Liver (tissue), 9 donors: ENCODE data around the gene IL17REL. TPM values are rescaled to one million over a fixed set of nuclear protein-coding genes. Genes with fewer than 3 reads are reported as not detected.

ENCODE experiments used
- DNase-seq: peaks from one replicate; pipeline ENCODE4 v3.0.0-alpha.2; 2017; ENCODE audit warnings: low spot score
- H3K27ac ChIP-seq, 2 donors: one replicate each; pipeline ENCODE4 v1.7.0; 2013; ENCODE audit warnings: inconsistent platforms in 2 of 2, low read length in 2 of 2, control low read depth in 1 of 2, low read depth in 1 of 2, mild to moderate bottlenecking in 1 of 2
- H3K27me3 ChIP-seq, 4 donors: one replicate each; pipeline versions ENCODE4 v1.6.1 to v1.7.0; 2013; ENCODE audit warnings: low read length in 3 of 4, inconsistent platforms in 1 of 4, mild to moderate bottlenecking in 1 of 4, moderate library complexity in 1 of 4; ENCODE audit not compliant: control insufficient read depth in 4 of 4, insufficient read depth in 4 of 4
- H3K36me3 ChIP-seq, 4 donors: one replicate each; pipeline versions ENCODE4 v1.6.1 to v1.7.0; 2013; ENCODE audit warnings: low read length in 3 of 4, mild to moderate bottlenecking in 3 of 4, low read depth in 1 of 4, moderate library complexity in 1 of 4; ENCODE audit not compliant: control insufficient read depth in 4 of 4, insufficient read depth in 3 of 4
- H3K4me1 ChIP-seq, 4 donors: one replicate each; pipeline versions ENCODE4 v1.6.1 to v1.7.0; 2013; ENCODE audit warnings: low read length in 3 of 4, mild to moderate bottlenecking in 3 of 4, moderate library complexity in 1 of 4; ENCODE audit not compliant: control insufficient read depth in 4 of 4, insufficient read depth in 4 of 4
- H3K4me3 ChIP-seq, 3 donors: one replicate each; pipeline versions ENCODE4 v1.6.1 to v1.7.0; 2013; ENCODE audit warnings: low read length in 3 of 3, control low read depth in 1 of 3, low read depth in 1 of 3, mild to moderate bottlenecking in 1 of 3
- H3K9ac ChIP-seq, 2 donors: one replicate each; pipeline ENCODE4 v1.7.0; 2013; ENCODE audit warnings: low read length in 2 of 2, mild to moderate bottlenecking in 2 of 2, moderate library complexity in 2 of 2, control low read depth in 1 of 2, low read depth in 1 of 2
- H3K9me3 ChIP-seq, 4 donors: one replicate each; pipeline versions ENCODE4 v1.6.1 to v1.7.0; 2013; ENCODE audit warnings: low read length in 3 of 4; ENCODE audit not compliant: control insufficient read depth in 4 of 4
- EGR1 ChIP-seq, 2 donors: IDR thresholded peaks; 2 replicates each; pipeline ENCODE4 v1.6.1; 2016 to 2018; ENCODE audit warnings: antibody characterized with exemption in 2 of 2, low read depth in 2 of 2
- FOXA1 ChIP-seq: IDR thresholded peaks from 2 replicates; pipeline ENCODE4 v1.6.1; 2016; ENCODE audit warnings: antibody characterized with exemption
- FOXA2 ChIP-seq: IDR thresholded peaks from 2 replicates; pipeline ENCODE4 v1.6.1; 2016; ENCODE audit warnings: antibody characterized with exemption
- HNF4A ChIP-seq, 2 donors: conservative IDR thresholded peaks; 2 replicates each; pipeline ENCODE4 v1.6.1; 2016; ENCODE audit warnings: antibody characterized with exemption in 2 of 2, mild to moderate bottlenecking in 2 of 2
- HNF4G ChIP-seq: IDR thresholded peaks from 2 replicates; pipeline ENCODE4 v1.6.1; 2016; ENCODE audit warnings: antibody characterized with exemption
- JUND ChIP-seq, 2 donors: IDR thresholded peaks; 2 replicates each; pipeline ENCODE4 v1.6.1; 2016; ENCODE audit warnings: antibody characterized with exemption in 2 of 2
- RAD21 ChIP-seq, 2 donors: IDR thresholded peaks; 2 replicates each; pipeline ENCODE4 v1.6.1; 2016; ENCODE audit warnings: antibody characterized with exemption in 2 of 2, mild to moderate bottlenecking in 2 of 2
- RXRA ChIP-seq, 2 donors: IDR thresholded peaks; 2 replicates each; pipeline ENCODE4 v1.6.1; 2017 to 2018; ENCODE audit warnings: antibody characterized with exemption in 2 of 2, mild to moderate bottlenecking in 1 of 2
- SP1 ChIP-seq: IDR thresholded peaks from 2 replicates; pipeline ENCODE4 v1.6.1; 2018; ENCODE audit warnings: antibody characterized with exemption, mild to moderate bottlenecking
- TAF1 ChIP-seq: conservative IDR thresholded peaks from 2 replicates; pipeline ENCODE4 v1.6.1; 2016; ENCODE audit warnings: antibody characterized with exemption, mild to moderate bottlenecking
- YY1 ChIP-seq: IDR thresholded peaks from 2 replicates; pipeline ENCODE4 v1.6.1; 2016; ENCODE audit warnings: antibody characterized with exemption, mild to moderate bottlenecking
- WGBS: extraction: QIAGEN DNeasy Blood & Tissue Kit; methylation state at CpG from one replicate; pipeline ENCODE4 v1.1.7; 2013; 5-methylcytosine and 5-hydroxymethylcytosine counted together
- polyA plus RNA-seq, 2 donors: library from polyadenylated mRNA; stranded (reverse) in 1 of 2; unstranded in 1 of 2; fragments of 200-250 nt in 1 of 2; fragments of >200 nt in 1 of 2; fragmentation: Nextera tagmentation in 1 of 2; extraction: Ambion mirVana in 1 of 2; gene quantifications; one replicate each; pipeline versions ENCODE4 v1.2.1 to v1.2.3, GENCODE V29; 2013 to 2015
- total RNA-seq, 2 donors: library from RNA; depleted of rRNA; stranded (reverse); fragments of >200 nt; gene quantifications; one replicate each; pipeline ENCODE4 v1.2.3, GENCODE V29; 2014
- TF ChIP-seq, protein P1 (sequence below): IDR thresholded peaks from 2 replicates; pipeline ENCODE4 v1.6.1; 2016; ENCODE audit warnings: antibody characterized with exemption
- TF ChIP-seq, protein P2 (sequence below): IDR thresholded peaks from 2 replicates; pipeline ENCODE4 v1.6.1; 2016; ENCODE audit warnings: antibody characterized with exemption
- TF ChIP-seq, protein P3 (sequence below): fragments of 150-350 bp; IDR thresholded peaks from 2 replicates; pipeline ENCODE4 v1.5.1; 2017; ENCODE audit warnings: improper control_type of control experiment, low read depth, low read length; ENCODE audit not compliant: missing input control
- TF ChIP-seq, protein P4 (sequence below): IDR thresholded peaks from 2 replicates; pipeline ENCODE4 v1.6.1; 2016; ENCODE audit warnings: antibody characterized with exemption, mild to moderate bottlenecking
- donor health status: healthy.
- donor health status: healthy.
- donor health status: healthy.
- donor health status: healthy.
- donor health status: healthy.

Gene IL17REL
- total and polyA plus RNA-seq, 4 donors, result under 0.01 TPM; not detected in 3

DNA sequence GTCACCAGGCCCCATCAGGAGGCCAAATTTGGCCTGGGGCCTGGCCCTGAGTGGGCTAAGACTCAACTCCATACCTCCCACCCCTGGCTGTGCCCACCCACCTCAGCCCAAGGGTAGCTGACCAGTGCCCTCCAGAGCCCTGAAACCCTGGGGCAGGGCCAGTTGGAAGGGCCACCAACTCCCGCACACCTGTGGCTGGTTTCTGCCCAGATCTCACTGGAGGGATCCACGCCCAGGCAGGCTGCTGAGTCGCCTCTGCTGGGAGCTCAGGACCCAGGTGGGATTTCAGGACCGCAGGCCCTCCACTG is 60.9 kb downstream of the IL17REL start:
- Histone ChIP-seq H3K9ac (no peak overlapping the region), H3K27ac (no peak overlapping the region), H3K4me3 (no peak overlapping the region), H3K27me3 (no peaks in the 10 kb centered on the region), H3K36me3 (no peaks in the 10 kb centered on the region), H3K4me1 (peaks cover 27 to 62% (median 46%) of the 10 kb centered on the region in 4 donors), H3K9me3 (no peaks in the 10 kb centered on the region)
- TF ChIP-seq, protein P1, sequence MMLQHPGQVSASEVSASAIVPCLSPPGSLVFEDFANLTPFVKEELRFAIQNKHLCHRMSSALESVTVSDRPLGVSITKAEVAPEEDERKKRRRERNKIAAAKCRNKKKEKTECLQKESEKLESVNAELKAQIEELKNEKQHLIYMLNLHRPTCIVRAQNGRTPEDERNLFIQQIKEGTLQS, result no peak
- TF ChIP-seq RXRA (IDR thresholded peaks at IDR 0.05), result no peak
- TF ChIP-seq SP1, result no peak
- DNase-seq, result no peak
- WGBS, result 83% methylated on average over 4 of the region's 4 CpGs

DNA sequence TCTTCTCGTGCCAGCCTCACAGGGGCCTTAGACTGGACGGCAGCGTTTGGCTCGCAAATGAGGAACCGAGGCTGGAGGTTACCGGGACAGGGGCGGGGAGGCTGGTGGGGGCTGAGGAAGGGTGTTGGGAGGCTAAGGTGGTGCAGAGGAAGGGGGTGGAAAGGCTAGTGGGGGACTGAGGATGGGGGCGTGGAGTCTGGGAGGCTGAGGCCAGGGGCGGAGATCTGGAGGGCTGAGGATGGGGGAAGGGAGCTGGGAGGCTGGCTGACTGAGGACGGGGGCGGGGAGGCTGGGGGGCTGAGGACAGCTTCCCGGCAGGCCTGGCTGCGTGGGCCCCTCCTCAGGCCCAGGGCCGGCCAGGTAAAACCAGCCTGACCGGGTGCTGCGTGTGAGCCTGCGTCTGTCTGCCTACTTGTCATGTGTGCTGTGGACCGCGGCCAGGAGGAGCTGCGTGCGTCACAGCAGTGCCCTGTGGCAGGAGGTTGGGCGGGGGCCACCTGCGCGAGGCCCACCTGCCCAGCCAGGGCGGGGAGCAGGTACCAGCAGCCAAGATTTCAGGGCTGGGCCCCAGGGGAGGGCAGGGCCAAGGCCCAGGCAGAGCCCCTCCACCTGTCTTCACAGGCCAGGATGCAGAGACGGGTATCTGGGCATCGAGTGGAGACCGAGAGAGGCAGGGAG is 61.4 kb downstream of the IL17REL start:
- TF ChIP-seq TAF1 (no peak), FOXA1 (no peak), YY1 (no peak), EGR1 (IDR thresholded peaks at IDR 0.05; ENCODE audit: low read depth in 2 of 2) (no peak), SP1 (peak; percentile 32), JUND (IDR thresholded peaks at IDR 0.05) (no peak), FOXA2 (no peak), HNF4A (conservative IDR thresholded peaks at IDR 0.05) (no peak), HNF4G (no peak), RAD21 (IDR thresholded peaks at IDR 0.05) (no peak), RXRA (IDR thresholded peaks at IDR 0.05) (peak in 1 of 2 donors; percentile 33)
- TF ChIP-seq, protein P2, sequence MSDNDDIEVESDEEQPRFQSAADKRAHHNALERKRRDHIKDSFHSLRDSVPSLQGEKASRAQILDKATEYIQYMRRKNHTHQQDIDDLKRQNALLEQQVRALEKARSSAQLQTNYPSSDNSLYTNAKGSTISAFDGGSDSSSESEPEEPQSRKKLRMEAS, result no peak
- TF ChIP-seq, protein P1, result no peak
- TF ChIP-seq, protein P3, sequence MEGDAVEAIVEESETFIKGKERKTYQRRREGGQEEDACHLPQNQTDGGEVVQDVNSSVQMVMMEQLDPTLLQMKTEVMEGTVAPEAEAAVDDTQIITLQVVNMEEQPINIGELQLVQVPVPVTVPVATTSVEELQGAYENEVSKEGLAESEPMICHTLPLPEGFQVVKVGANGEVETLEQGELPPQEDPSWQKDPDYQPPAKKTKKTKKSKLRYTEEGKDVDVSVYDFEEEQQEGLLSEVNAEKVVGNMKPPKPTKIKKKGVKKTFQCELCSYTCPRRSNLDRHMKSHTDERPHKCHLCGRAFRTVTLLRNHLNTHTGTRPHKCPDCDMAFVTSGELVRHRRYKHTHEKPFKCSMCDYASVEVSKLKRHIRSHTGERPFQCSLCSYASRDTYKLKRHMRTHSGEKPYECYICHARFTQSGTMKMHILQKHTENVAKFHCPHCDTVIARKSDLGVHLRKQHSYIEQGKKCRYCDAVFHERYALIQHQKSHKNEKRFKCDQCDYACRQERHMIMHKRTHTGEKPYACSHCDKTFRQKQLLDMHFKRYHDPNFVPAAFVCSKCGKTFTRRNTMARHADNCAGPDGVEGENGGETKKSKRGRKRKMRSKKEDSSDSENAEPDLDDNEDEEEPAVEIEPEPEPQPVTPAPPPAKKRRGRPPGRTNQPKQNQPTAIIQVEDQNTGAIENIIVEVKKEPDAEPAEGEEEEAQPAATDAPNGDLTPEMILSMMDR, result no peak
- TF ChIP-seq, protein P4, sequence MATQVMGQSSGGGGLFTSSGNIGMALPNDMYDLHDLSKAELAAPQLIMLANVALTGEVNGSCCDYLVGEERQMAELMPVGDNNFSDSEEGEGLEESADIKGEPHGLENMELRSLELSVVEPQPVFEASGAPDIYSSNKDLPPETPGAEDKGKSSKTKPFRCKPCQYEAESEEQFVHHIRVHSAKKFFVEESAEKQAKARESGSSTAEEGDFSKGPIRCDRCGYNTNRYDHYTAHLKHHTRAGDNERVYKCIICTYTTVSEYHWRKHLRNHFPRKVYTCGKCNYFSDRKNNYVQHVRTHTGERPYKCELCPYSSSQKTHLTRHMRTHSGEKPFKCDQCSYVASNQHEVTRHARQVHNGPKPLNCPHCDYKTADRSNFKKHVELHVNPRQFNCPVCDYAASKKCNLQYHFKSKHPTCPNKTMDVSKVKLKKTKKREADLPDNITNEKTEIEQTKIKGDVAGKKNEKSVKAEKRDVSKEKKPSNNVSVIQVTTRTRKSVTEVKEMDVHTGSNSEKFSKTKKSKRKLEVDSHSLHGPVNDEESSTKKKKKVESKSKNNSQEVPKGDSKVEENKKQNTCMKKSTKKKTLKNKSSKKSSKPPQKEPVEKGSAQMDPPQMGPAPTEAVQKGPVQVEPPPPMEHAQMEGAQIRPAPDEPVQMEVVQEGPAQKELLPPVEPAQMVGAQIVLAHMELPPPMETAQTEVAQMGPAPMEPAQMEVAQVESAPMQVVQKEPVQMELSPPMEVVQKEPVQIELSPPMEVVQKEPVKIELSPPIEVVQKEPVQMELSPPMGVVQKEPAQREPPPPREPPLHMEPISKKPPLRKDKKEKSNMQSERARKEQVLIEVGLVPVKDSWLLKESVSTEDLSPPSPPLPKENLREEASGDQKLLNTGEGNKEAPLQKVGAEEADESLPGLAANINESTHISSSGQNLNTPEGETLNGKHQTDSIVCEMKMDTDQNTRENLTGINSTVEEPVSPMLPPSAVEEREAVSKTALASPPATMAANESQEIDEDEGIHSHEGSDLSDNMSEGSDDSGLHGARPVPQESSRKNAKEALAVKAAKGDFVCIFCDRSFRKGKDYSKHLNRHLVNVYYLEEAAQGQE, result no peak
- peaks cover 23 to 62% (median 46%) of the 10 kb centered on the region in 4 donors for H3K4me1 ChIP-seq
- H3K36me3 ChIP-seq, result no peaks in the 10 kb centered on the region
- no peak overlapping the region for H3K4me3 ChIP-seq
- H3K9ac ChIP-seq, result no peak overlapping the region
- H3K9me3 ChIP-seq, result no peaks in the 10 kb centered on the region
- 70% methylated on average over 28 of the region's 28 CpGs for WGBS
- DNase-seq, result no peak
- H3K27ac ChIP-seq, result peak overlapping the region in 1 of 2 donors; percentile 17
- H3K27me3 ChIP-seq, result no peaks in the 10 kb centered on the region
